Uterus (tissue), 4 donors: Measurements from ENCODE around the gene CDH12. TPM values are rescaled to one million over a fixed set of nuclear protein-coding genes. Genes with fewer than 3 reads are reported as not detected.

ENCODE experiments used
- DNase-seq, 2 donors: peaks; one replicate each; pipeline ENCODE4 v3.0.0-alpha.2; 2019 to 2020
- H3K27ac ChIP-seq, 2 donors: fragments of 200-600 bp; sonication (generic); 1 replicate in 1 of 2; 2 replicates in 1 of 2; pipeline ENCODE4 v1.5.1; 2016 to 2018
- H3K27me3 ChIP-seq, 2 donors: fragments of 200-600 bp; sonication (generic); one replicate each; pipeline ENCODE4 v1.5.1; 2018 to 2019; ENCODE audit warnings: control low read depth in 1 of 2
- H3K36me3 ChIP-seq, 2 donors: fragments of 200-600 bp; sonication (generic); one replicate each; pipeline ENCODE4 v1.5.1; 2019; ENCODE audit warnings: control low read depth in 1 of 2
- H3K4me1 ChIP-seq, 2 donors: fragments of 200-600 bp; sonication (generic); one replicate each; pipeline ENCODE4 v1.5.1; 2018 to 2019; ENCODE audit warnings: control low read depth in 1 of 2
- H3K4me3 ChIP-seq, 2 donors: fragments of 200-600 bp; sonication (generic); 1 replicate in 1 of 2; 2 replicates in 1 of 2; pipeline ENCODE4 v1.5.1; 2018 to 2019; ENCODE audit warnings: mild to moderate bottlenecking in 1 of 2
- H3K9me3 ChIP-seq, 2 donors: fragments of 200-600 bp; sonication (generic); one replicate each; pipeline ENCODE4 v1.5.1; 2019; ENCODE audit warnings: control low read depth in 1 of 2
- POLR2A ChIP-seq, 2 donors: fragments of 450-650 bp; IDR thresholded peaks; one replicate each; pipeline ENCODE4 v1.6.1; 2016; ENCODE audit warnings: antibody characterized with exemption in 2 of 2, mild to moderate bottlenecking in 1 of 2, moderate library complexity in 1 of 2
- intact Hi-C: fragments of 100-400 bp; cut with DNase I; formaldehyde crosslinking; loops from one replicate; pipeline ENCODE4 v1.15.1; 2023; ENCODE audit warnings: low total_unique reads
- total RNA-seq, 4 donors: library from RNA; depleted of rRNA in 3 of 4; stranded (reverse); fragments of >200 nt in 3 of 4; gene quantifications; one replicate each; pipeline versions ENCODE4 v1.1.0 to v1.2.4, GENCODE V29; 2014 to 2023
- TF ChIP-seq, protein P1 (sequence below), 4 experiments: fragments of 200-600 bp in 2 of 4; fragments of 450-650 bp in 2 of 4; sonication (generic) in 2 of 4; IDR thresholded peaks; one replicate each; pipeline ENCODE4 v1.5.1; 2016 to 2019; ENCODE audit warnings: antibody characterized with exemption in 4 of 4, mild to moderate bottlenecking in 2 of 4, moderate library complexity in 1 of 4
- donor health status: DM: yes; HTN: yes; CAD: no.

The CDH12 gene
- total RNA-seq, 4 donors from 2014 or later: 0.37 to 2.0 TPM; not detected in 2

DNA sequence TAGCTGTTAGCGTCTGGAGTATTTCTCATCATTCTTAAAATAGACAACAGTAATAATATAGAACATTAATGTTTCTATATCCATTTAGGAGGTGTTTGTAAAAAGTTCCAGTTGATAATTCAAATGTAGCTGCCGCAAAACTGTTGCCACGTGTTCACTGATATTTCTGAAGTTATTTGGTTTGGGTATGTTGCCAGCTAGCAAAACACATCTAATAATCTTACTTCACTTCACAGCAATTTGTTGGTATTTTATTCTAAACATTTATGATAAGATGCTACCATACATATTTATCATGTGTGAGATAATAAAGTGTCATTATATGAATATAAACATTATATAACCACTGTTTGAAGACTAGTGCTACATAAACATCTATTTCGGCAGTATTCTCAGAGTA, 101.6 kb downstream of the CDH12 start:
- Histone ChIP-seq H3K4me1 (no peaks in the 10 kb centered on the region), H3K27ac (no peak overlapping the region), H3K27me3 (no peaks in the 10 kb centered on the region), H3K9me3 (no peaks in the 10 kb centered on the region), H3K36me3 (no peaks in the 10 kb centered on the region), H3K4me3 (no peak overlapping the region)
- TF ChIP-seq POLR2A (IDR thresholded peaks at IDR 0.05): no peak
- TF ChIP-seq, protein P1, sequence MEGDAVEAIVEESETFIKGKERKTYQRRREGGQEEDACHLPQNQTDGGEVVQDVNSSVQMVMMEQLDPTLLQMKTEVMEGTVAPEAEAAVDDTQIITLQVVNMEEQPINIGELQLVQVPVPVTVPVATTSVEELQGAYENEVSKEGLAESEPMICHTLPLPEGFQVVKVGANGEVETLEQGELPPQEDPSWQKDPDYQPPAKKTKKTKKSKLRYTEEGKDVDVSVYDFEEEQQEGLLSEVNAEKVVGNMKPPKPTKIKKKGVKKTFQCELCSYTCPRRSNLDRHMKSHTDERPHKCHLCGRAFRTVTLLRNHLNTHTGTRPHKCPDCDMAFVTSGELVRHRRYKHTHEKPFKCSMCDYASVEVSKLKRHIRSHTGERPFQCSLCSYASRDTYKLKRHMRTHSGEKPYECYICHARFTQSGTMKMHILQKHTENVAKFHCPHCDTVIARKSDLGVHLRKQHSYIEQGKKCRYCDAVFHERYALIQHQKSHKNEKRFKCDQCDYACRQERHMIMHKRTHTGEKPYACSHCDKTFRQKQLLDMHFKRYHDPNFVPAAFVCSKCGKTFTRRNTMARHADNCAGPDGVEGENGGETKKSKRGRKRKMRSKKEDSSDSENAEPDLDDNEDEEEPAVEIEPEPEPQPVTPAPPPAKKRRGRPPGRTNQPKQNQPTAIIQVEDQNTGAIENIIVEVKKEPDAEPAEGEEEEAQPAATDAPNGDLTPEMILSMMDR (IDR thresholded peaks at IDR 0.05): no peak
- intact Hi-C loops: no loop called here
- no peak for DNase-seq

DNA sequence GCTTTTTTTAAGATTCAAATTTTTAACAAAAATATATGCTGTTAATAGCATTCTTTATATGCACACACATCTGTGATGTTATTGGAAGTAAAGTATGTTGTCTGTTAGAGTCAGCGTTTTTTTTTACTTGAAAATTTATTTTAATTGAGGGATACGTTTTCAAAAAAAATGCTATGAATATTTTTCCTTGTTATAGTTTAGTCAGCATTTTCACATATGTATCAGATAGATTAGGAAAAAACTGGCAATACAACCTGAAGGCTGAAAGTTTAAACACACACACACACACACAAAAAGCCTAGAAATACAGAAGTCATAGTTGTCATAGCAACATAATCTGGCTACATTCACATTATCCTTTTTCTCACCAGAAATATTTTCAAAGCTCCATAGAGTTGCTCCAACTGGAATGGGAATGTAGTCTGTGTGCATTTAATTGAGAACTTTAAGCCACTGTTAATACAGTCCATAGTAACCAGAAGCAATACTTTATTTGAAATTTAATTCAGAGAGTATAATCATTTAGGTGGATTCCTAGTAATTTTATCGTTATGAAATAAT, 116.6 kb downstream of the CDH12 start:
- Histone ChIP-seq H3K4me3 (no peak overlapping the region), H3K36me3 (no peaks in the 10 kb centered on the region), H3K27ac (no peak overlapping the region), H3K9me3 (no peaks in the 10 kb centered on the region), H3K4me1 (no peaks in the 10 kb centered on the region), H3K27me3 (no peaks in the 10 kb centered on the region)
- intact Hi-C loops: no loop called here
- no peak for TF ChIP-seq POLR2A (IDR thresholded peaks at IDR 0.05)
- TF ChIP-seq, protein P1 (IDR thresholded peaks at IDR 0.05): no peak
- DNase-seq: no peak

DNA sequence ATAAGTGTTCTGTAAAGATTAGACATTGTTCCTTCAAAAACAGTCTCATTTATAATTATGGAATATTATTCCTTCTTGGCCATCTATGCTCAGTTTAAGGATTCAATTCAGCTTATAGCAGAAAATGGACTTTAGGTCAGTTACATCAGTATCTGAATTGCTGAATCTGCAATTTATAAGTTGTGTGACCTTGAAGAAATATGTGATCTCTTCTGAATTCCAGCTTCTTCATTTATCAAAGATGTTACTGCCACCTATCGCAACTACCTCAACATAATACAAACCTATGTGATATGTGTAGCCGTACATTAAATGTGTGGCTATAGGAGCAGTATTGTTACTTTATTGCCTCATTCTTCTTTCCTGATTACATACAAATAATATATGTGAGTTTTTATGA, 118.2 kb downstream of the CDH12 start:
- no peak overlapping the region for H3K27ac ChIP-seq
- intact Hi-C loops: no loop called here
- no peak overlapping the region for H3K4me3 ChIP-seq
- no peak for DNase-seq
- H3K36me3 ChIP-seq: no peaks in the 10 kb centered on the region
- TF ChIP-seq, protein P1 (IDR thresholded peaks at IDR 0.05): no peak
- no peak for TF ChIP-seq POLR2A (IDR thresholded peaks at IDR 0.05)
- no peaks in the 10 kb centered on the region for H3K9me3 ChIP-seq
- no peaks in the 10 kb centered on the region for H3K4me1 ChIP-seq
- no peaks in the 10 kb centered on the region for H3K27me3 ChIP-seq

DNA sequence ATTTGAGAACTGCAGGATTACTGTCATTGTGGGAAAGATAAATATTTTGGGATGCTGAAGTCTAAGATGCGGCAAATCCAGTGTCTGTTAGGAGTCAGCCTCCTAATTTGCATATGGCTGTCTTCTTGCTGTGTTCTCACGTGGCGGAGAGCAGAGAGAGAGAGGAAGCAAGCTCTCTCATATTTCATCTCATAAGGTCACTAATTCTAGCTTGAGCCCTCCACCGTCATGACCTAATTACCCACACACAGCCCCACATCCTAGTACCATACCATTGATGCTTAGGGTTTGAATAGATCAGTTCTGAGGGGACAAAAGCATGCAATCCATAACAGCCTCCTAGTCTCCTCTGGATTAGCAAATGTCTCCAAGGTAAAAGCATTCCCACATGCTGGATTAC, 124.5 kb downstream of the CDH12 start:
- TF ChIP-seq, protein P1 (IDR thresholded peaks at IDR 0.05): no peak
- TF ChIP-seq POLR2A (IDR thresholded peaks at IDR 0.05): no peak

DNA sequence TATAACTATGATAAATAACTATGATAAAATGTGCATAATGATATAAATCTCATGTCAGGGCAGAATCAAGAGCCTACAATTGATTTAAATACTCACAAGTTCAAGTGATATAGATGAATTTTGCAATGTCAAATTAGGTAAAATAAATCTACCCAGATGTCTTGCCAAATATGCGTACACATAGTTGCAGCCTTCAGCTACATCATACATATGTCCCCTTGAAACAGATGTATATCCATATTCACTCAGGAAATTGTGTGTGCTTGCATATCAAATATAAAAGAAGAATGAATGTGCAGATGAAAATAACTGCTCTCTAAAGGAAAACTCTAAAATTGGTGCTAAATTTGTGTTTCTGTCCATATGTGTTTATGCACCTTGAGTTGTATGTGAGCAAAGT, 130.7 kb downstream of the CDH12 start:
- H3K4me1 ChIP-seq: no peaks in the 10 kb centered on the region
- H3K9me3 ChIP-seq: no peaks in the 10 kb centered on the region
- no peaks in the 10 kb centered on the region for H3K36me3 ChIP-seq
- TF ChIP-seq, protein P1 (IDR thresholded peaks at IDR 0.05): no peak
- no peak for TF ChIP-seq POLR2A (IDR thresholded peaks at IDR 0.05)
- H3K4me3 ChIP-seq: no peak overlapping the region
- no peak overlapping the region for H3K27ac ChIP-seq
- intact Hi-C loops: no loop called here
- DNase-seq: no peak
- no peaks in the 10 kb centered on the region for H3K27me3 ChIP-seq

More for the DNA sequence above, 124.5 kb downstream of the CDH12 start:
- no peaks in the 10 kb centered on the region for H3K36me3 ChIP-seq
- intact Hi-C loops: no loop called here
- H3K27ac ChIP-seq: no peak overlapping the region
- H3K4me3 ChIP-seq: no peak overlapping the region
- DNase-seq: no peak
- H3K4me1 ChIP-seq: no peaks in the 10 kb centered on the region
- no peaks in the 10 kb centered on the region for H3K9me3 ChIP-seq
- no peaks in the 10 kb centered on the region for H3K27me3 ChIP-seq
